Osteocyte (in vitro differentiated cells): Measurements from ENCODE around the gene DYNC1I1. TPM values are rescaled to one million over a fixed set of nuclear protein-coding genes. Genes with fewer than 3 reads are reported as not detected.

Experiments used
- DNase-seq: peaks from one replicate; pipeline ENCODE4 v3.0.0; 2021; ENCODE audit warnings: mixed read lengths; ENCODE audit not compliant: unreplicated experiment; ENCODE audit errors: extremely low spot score
- H3K27ac Mint-ChIP-seq: one replicate; pipeline ENCODE4 v1.8.0; 2021; ENCODE audit warnings: mild to moderate bottlenecking, mixed read lengths; ENCODE audit not compliant: unreplicated experiment
- H3K27me3 Mint-ChIP-seq: one replicate; pipeline ENCODE4 v1.8.0; 2021; ENCODE audit warnings: mixed read lengths; ENCODE audit not compliant: unreplicated experiment
- H3K36me3 Mint-ChIP-seq: one replicate; pipeline ENCODE4 v1.8.0; 2021; ENCODE audit warnings: mixed read lengths; ENCODE audit not compliant: unreplicated experiment
- H3K4me1 Mint-ChIP-seq: one replicate; pipeline ENCODE4 v1.8.0; 2021; ENCODE audit warnings: mixed read lengths; ENCODE audit not compliant: unreplicated experiment
- H3K4me3 Mint-ChIP-seq: one replicate; pipeline ENCODE4 v1.8.0; 2021; ENCODE audit warnings: mild to moderate bottlenecking, moderate library complexity, mixed read lengths; ENCODE audit not compliant: unreplicated experiment
- H3K9me3 Mint-ChIP-seq: one replicate; pipeline ENCODE4 v1.8.0; 2021; ENCODE audit warnings: mixed read lengths; ENCODE audit not compliant: unreplicated experiment
- CTCF ChIP-seq: fragments of 200-600 bp; sonication (generic); IDR thresholded peaks from 2 replicates; pipeline ENCODE4 v1.5.0; 2021; ENCODE audit warnings: antibody characterized with exemption, mild to moderate bottlenecking, moderate library complexity
- total RNA-seq: library from RNA; stranded (reverse); gene quantifications from 2 replicates; pipeline ENCODE4 v1.2.1, GENCODE V29; 2021

DYNC1I1 gene
- total RNA-seq, 1 donor from 2014 or later, result 43.3 TPM

- no peak for DNase-seq
- no peak for TF ChIP-seq CTCF
- peaks cover 11% of the 10 kb centered on the region for H3K4me1 Mint-ChIP-seq
- no peak overlapping the region for H3K4me3 Mint-ChIP-seq
- no peak overlapping the region for H3K27ac Mint-ChIP-seq
- H3K36me3 Mint-ChIP-seq, result peaks cover 5% of the 10 kb centered on the region
- peaks cover 12% of the 10 kb centered on the region for H3K9me3 Mint-ChIP-seq
- peaks cover 7% of the 10 kb centered on the region for H3K27me3 Mint-ChIP-seq
Observed at GRCh38 chr7:95758187-95758586, 14.2 kb upstream of the DYNC1I1 start.

- TF ChIP-seq CTCF, result no peak
- DNase-seq, result no peak
- Mint-ChIP-seq H3K27me3 (peaks cover 1% of the 10 kb centered on the region), H3K36me3 (peaks cover 5% of the 10 kb centered on the region), H3K9me3 (peaks cover 21% of the 10 kb centered on the region), H3K4me1 (no peaks in the 10 kb centered on the region), H3K4me3 (no peak overlapping the region), H3K27ac (no peak overlapping the region)
Observed at GRCh38 chr7:95766086-95766485, 6.3 kb upstream of the DYNC1I1 start.

GRCh38 chr7:95766657-95767056 lies 5.7 kb upstream of the DYNC1I1 start:
- no peak for TF ChIP-seq CTCF
- no peaks in the 10 kb centered on the region for H3K27me3 Mint-ChIP-seq
- no peak overlapping the region for H3K4me3 Mint-ChIP-seq
- DNase-seq, result no peak
- H3K9me3 Mint-ChIP-seq, result peaks cover 21% of the 10 kb centered on the region
- H3K27ac Mint-ChIP-seq, result no peak overlapping the region
- no peaks in the 10 kb centered on the region for H3K4me1 Mint-ChIP-seq
- H3K36me3 Mint-ChIP-seq, result peaks cover 5% of the 10 kb centered on the region

GRCh38 chr7:95772771-95773581 lies 622 bp downstream of the DYNC1I1 start:
- Mint-ChIP-seq H3K27ac (peak overlapping the region; percentile 47), H3K9me3 (no peaks in the 10 kb centered on the region), H3K36me3 (peaks cover 5% of the 10 kb centered on the region), H3K4me3 (peak overlapping the region; percentile 85), H3K27me3 (no peaks in the 10 kb centered on the region), H3K4me1 (peaks cover 49% of the 10 kb centered on the region)
- no peak for TF ChIP-seq CTCF
- DNase-seq, result no peak

- Mint-ChIP-seq H3K9me3 (no peaks in the 10 kb centered on the region), H3K4me1 (peaks cover 77% of the 10 kb centered on the region), H3K27me3 (no peaks in the 10 kb centered on the region), H3K4me3 (no peak overlapping the region), H3K27ac (no peak overlapping the region), H3K36me3 (peaks cover 9% of the 10 kb centered on the region)
- no peak for TF ChIP-seq CTCF
- DNase-seq, result no peak
Observed at GRCh38 chr7:95776561-95777185, 4.3 kb downstream of the DYNC1I1 start.
